Measurements from ENCODE around the gene NELFA. TPM values are rescaled to one million over a fixed set of nuclear protein-coding genes. Genes with fewer than 3 reads are reported as not detected.
A peak's percentile ranks its signal among the peaks of the same experiment; 100 is the strongest.

The NELFA gene
- total RNA-seq, 1 experiment from 2014 or later = 27.0 TPM

DNA sequence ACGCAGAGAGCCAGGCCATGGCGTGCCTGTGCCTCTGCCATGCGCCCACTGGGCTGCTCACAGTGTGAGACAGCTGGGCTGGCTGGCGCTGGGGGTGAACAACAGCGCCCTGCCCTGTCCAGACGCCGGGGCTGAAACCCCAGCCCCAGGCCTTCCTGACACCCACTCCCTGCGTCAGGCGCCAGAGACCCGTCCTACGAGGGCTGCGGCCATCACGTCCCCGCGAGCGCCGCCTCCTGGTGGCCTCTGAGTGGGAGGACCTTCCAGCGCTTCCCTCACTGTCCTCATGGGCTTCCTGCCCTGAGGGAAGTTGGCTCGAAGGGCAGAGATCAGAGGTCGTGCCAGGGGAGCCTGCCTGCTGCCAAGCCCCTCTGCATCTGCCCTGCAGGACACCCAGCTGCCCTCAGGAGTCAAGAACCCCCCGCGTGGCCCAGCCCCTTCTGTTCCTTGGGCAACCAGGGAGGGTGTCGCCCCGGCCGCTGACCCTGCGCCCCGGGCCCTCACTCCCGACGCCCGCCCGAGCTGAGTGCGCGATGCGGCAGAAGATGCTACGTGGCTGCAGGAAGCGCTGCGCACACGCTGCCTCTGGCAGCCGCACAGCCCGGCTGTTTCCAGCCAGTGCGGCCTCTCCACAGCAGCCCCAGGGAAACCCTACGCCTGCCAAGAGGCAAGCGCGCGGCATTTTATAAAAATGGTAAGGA, 16.2 kb downstream of the NELFA start:
- Histone ChIP-seq H3K9me3 (ENCODE audit: control insufficient read depth, insufficient read depth, low read depth, low read length) (no peaks in the 10 kb centered on the region), H3K36me3 (ENCODE audit: control insufficient read depth, insufficient read depth, low read length) (no peaks in the 10 kb centered on the region), H3K27me3 (ENCODE audit: control insufficient read depth, insufficient read depth, low read length) (no peaks in the 10 kb centered on the region), H3K4me1 (ENCODE audit: control insufficient read depth, insufficient read depth, low read length) (no peaks in the 10 kb centered on the region), H3K4me3 (ENCODE audit: low read depth in 2 of 2, low read length in 2 of 2) (no peak overlapping the region), H3K27ac (ENCODE audit: low read length) (no peak overlapping the region)
- BruUV-seq (replicated peaks) = no TSS peak
- POLR2A ChIA-PET = no interaction called here
- CTCF ChIA-PET = no interaction called here
- TF ChIP-seq POLR2AphosphoS5 (IDR thresholded peaks at IDR 0.05; ENCODE audit: low read depth, low read length) = no peak
- no peak for TF ChIP-seq SIN3A (IDR thresholded peaks at IDR 0.05; ENCODE audit: borderline replicate concordance, insufficient read depth, low read depth, low read length)
- TF ChIP-seq REST (IDR thresholded peaks at IDR 0.05; ENCODE audit: insufficient read depth in 1 of 2, low read depth in 2 of 2, low read length in 1 of 2) = no peak
- no peak for TF ChIP-seq CTCF (IDR thresholded peaks at IDR 0.05)
- no peak for TF ChIP-seq TCF7L2 (IDR thresholded peaks at IDR 0.05; ENCODE audit: low read depth, low read length)
- in situ Hi-C loops (cut with HindIII; ENCODE audit: low pct_unique_long_range_greater_than_20kb, low sequenced_read_pairs) = no loop called here
- peak; percentile 42; the same call in 1 of the 2 replicates for ATAC-seq
- DNase-seq (ENCODE audit: low read depth, low spot score) = no peak
- intact Hi-C loops (cut with micrococcal nuclease; ENCODE audit: unreplicated experiment) = no loop called here

DNA sequence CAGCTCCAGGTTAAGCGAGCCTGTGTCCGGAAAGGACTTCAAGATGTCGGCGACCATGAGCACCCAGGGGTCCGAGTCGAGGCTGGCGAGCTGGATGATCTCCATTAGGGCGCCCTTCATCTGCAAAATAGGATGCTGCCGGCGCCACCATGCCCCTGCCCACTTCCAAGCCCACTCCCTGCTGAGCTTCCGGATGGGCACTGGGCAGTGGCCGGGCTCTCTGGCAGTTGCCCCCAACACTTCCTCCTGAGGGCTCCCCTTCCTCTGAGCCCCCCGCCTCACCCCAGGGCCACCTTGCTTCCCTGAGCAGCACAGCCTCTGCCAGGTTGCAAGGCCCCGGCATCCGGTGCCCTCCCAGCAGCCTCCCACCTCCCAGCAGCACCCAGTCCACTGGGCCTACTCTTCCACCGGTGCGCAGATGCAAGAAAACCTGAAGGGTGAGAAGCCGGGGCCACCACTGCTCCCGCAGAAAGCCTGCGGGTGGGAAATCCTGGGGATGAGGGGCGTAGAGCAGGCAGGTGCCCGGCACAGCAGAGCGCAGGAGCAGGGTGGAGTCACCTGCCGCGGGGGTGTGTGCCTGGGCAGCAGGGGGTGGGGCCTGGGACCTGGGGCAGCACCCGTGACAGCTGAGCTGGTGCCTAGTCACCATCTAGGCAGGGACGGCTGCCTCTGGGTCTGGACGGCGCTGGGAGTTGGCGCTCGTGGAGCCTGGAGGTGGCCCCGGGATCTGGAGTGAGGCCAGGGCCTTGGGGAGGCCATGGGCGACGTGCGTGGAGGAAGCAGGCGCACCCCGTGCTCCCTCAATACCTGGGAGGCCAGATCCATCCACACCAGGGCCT, 17.0 kb downstream of the NELFA start:
- no peaks in the 10 kb centered on the region for H3K36me3 ChIP-seq (ENCODE audit: control insufficient read depth, insufficient read depth, low read length)
- no peaks in the 10 kb centered on the region for H3K27me3 ChIP-seq (ENCODE audit: control insufficient read depth, insufficient read depth, low read length)
- BruUV-seq (replicated peaks) = no TSS peak
- intact Hi-C loops (cut with micrococcal nuclease; ENCODE audit: unreplicated experiment) = no loop called here
- no peak overlapping the region for H3K4me3 ChIP-seq (ENCODE audit: low read depth in 2 of 2, low read length in 2 of 2)
- peak; percentile 52 for ATAC-seq
- no peaks in the 10 kb centered on the region for H3K4me1 ChIP-seq (ENCODE audit: control insufficient read depth, insufficient read depth, low read length)
- no peak overlapping the region for H3K27ac ChIP-seq (ENCODE audit: low read length)
- POLR2A ChIA-PET = no interaction called here
- TF ChIP-seq TCF7L2 (IDR thresholded peaks at IDR 0.05; ENCODE audit: low read depth, low read length) (no peak), SIN3A (IDR thresholded peaks at IDR 0.05; ENCODE audit: borderline replicate concordance, insufficient read depth, low read depth, low read length) (no peak), REST (IDR thresholded peaks at IDR 0.05; ENCODE audit: insufficient read depth in 1 of 2, low read depth in 2 of 2, low read length in 1 of 2) (no peak), CTCF (IDR thresholded peaks at IDR 0.05) (no peak), POLR2AphosphoS5 (IDR thresholded peaks at IDR 0.05; ENCODE audit: low read depth, low read length) (no peak)
- in situ Hi-C loops (cut with HindIII; ENCODE audit: low pct_unique_long_range_greater_than_20kb, low sequenced_read_pairs) = no loop called here
- DNase-seq (ENCODE audit: low read depth, low spot score) = no peak
- H3K9me3 ChIP-seq (ENCODE audit: control insufficient read depth, insufficient read depth, low read depth, low read length) = no peaks in the 10 kb centered on the region
- CTCF ChIA-PET = no interaction called here
